WI38 (cell line): ENCODE results near the gene POU2AF1.

Source experiments
- H3K4me3 ChIP-seq: 2 replicates; pipeline ENCODE4 v1.5.1; 2011; ENCODE audit warnings: low read depth, mild to moderate bottlenecking, control low read depth, low read length
- TF ChIP-seq, protein P1 (sequence below): IDR thresholded peaks from 2 replicates; pipeline ENCODE4 v1.5.1; 2012; ENCODE audit warnings: low read depth, mild to moderate bottlenecking, control low read depth, low read length

Gene POU2AF1

DNA sequence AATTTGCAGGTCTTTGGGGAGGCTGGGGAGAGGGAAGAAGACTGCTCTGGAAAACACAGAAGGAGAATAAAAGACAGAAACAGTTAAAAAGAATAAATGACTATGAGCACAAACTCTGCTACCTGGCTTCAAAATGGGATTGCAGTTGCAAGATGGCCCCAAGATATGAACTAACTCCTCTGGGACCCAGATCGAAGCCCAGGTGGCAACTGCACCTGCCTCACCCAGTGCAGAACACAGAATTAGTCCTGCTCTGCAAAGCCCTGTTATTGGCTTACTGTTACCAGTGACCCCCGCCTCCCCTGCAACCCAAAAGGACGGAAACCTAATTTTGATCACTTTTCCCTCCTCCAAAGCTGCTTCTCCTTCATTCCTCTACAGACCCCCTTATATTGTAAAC is 35.9 kb upstream of the POU2AF1 start:
- TF ChIP-seq, protein P1, sequence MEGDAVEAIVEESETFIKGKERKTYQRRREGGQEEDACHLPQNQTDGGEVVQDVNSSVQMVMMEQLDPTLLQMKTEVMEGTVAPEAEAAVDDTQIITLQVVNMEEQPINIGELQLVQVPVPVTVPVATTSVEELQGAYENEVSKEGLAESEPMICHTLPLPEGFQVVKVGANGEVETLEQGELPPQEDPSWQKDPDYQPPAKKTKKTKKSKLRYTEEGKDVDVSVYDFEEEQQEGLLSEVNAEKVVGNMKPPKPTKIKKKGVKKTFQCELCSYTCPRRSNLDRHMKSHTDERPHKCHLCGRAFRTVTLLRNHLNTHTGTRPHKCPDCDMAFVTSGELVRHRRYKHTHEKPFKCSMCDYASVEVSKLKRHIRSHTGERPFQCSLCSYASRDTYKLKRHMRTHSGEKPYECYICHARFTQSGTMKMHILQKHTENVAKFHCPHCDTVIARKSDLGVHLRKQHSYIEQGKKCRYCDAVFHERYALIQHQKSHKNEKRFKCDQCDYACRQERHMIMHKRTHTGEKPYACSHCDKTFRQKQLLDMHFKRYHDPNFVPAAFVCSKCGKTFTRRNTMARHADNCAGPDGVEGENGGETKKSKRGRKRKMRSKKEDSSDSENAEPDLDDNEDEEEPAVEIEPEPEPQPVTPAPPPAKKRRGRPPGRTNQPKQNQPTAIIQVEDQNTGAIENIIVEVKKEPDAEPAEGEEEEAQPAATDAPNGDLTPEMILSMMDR: no peak
- no peak overlapping the region for H3K4me3 ChIP-seq

DNA sequence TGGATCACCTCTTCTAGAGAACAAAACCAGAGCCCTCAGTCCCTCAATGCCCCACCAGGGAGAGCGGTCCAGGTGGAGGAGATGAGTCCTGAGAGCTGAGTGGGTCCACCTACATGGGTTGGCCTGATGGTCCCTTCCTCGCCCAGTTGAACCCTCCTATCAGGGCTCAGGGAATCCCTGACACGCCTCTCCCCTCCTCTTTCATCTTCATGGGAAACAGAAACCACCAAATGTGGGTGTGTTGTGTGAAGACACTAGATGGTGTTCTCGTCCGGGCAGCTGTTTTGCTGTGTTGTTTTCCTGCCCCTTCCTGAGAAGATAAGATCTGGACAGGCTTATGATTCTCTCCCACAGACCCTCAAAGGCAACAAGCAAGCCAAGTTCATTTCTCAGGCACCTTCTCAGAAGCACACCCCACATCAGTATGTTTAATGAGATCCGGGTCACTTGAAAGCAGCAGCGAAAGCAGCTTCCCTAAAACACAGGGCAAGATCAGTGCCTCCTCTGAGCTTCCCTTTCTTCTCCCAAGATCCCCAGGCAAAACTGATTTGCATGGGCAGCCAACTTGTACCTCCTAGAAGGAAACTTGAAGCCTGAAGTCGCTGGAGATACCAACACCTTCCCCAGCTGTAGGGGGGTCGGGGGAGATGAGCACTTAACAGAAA is 35.3 kb upstream of the POU2AF1 start:
- H3K4me3 ChIP-seq: no peak overlapping the region
- TF ChIP-seq, protein P1: no peak

DNA sequence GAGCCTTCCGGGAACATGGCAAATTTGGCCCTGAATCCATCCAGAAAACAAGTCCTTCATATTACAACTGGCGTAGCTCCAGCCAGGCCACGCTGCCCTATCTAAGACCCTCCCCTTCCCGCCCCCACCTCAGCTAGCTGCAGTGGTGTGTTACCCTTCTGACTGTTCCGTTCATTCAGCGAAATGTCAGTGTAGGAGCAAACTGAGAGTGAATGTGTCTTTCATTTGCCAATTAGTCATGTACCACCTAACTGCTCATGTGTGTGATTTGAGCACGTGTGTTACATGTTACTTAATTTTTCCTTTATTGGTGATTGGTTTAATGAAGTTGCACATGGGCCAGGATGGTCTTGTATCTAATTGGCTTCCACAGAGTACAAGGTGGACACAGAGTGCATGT is 34.8 kb upstream of the POU2AF1 start:
- TF ChIP-seq, protein P1: no peak

DNA sequence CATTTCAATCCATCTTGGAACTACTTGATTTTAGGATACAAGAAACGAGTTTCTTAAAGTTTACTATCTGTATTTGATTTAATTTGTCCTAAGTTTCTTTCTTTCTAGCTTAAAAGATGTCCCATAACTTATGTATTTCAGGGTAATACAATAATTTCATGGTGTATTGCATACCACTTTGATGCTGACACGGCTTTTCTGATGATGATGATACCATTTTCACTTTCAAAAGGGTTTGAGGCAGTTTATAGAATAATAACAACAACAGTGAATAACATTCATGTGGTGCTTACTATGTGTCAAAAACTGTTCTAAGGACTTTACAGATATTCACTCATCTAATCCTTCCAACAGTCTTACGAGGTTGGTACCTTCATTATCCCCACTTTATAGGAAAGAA is 33.2 kb upstream of the POU2AF1 start:
- TF ChIP-seq, protein P1: no peak
- no peak overlapping the region for H3K4me3 ChIP-seq

More for the DNA sequence above, 34.8 kb upstream of the POU2AF1 start:
- H3K4me3 ChIP-seq: no peak overlapping the region

DNA sequence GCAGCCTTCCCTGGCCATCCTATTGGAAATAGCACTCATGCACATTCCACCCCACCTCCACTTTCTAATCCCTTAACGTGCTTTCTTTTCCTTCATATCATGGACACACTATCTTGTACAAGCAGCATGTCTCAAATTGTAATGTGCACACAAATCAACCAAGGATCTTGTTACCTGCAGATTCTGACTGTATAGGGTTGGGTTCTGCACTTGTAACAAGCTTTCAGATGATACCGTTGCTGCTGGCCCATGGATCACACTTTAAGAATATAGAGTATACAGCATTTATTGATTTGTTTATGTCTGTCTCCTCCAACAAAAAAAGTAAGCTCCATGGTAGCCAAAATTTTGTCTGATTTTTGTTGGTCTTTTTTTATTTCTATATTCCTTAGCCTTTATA is 32.4 kb upstream of the POU2AF1 start:
- TF ChIP-seq, protein P1: no peak
- no peak overlapping the region for H3K4me3 ChIP-seq

DNA sequence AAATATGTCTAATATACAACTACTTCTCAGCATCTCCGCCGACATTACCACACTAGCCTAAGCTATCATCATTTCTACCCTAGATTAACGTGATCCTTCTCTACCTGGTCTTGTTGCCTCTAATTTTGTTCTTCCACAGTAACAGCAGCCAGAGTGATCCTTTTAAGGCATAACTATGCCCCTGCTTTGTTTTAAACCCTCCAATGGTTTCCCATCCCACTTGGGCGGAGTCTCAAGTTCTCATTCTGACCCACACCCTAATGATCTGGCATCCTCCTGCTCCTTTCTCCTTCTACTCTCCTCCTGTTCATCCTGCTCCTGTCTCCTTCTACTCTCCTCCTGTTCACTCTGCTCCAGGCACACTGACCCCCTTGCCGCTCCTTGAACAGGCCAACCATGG is 31.9 kb upstream of the POU2AF1 start:
- TF ChIP-seq, protein P1: no peak
- no peak overlapping the region for H3K4me3 ChIP-seq

DNA sequence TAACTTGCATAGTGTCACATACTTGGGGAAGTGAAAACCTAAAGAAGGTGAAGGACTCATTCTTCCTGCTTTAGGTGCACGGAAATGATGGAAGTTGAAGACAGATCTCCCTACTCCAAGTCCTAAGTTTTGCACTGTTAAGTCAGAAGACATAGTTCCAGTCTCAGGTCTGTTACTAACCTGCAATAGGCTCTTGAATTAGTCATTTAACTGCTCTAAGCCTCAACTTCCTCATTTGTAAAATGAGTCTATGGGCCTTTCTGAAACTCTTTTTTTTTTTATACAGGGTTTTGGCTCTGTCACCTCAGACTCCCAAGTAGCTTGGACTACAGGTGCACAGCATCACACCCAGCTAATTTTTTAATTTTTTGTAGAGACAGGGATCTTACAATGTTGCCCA is 30.8 kb upstream of the POU2AF1 start:
- H3K4me3 ChIP-seq: no peak overlapping the region
- TF ChIP-seq, protein P1: no peak
